ENCODE data around the gene MRGPRX3. TPM values are rescaled to one million over a fixed set of nuclear protein-coding genes. Genes with fewer than 3 reads are reported as not detected.

The MRGPRX3 gene
- total RNA-seq, 2 experiments from 2014 or later: not detected

DNA sequence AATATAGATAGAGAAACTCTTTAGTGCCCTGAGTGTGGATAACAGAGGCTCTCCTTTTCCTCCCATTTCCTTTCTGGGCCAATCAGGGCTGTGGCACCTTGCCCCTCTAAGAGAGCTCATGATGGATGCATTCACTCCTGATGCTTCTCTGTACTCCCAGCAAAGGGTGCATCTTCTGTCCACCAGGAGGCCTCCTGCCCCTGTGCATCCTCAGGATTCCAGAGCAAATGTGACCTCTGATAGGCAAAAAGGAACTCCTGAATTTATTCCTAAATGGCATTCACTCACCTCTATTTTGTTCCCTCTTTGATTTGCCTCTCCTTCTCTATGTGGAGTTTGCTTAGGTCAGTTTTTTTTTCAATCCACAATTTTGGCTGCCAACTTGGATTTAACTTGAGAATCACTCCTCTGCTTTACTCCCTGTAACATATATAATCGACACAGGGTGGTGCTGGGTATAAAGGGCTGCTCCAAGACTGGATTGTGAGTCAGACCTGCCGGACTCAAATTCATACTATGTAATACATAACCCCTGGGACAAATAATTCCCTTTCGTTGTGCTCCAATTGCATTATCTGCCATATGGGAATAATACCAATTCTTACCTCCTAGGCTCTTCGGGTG is 39.1 kb downstream of the MRGPRX3 start:
- peak; percentile 21 for DNase-seq
- intact Hi-C loops (cut with DNase I, micrococcal nuclease): no loop called here
- no peak for ATAC-seq
- H3K4me1 Mint-ChIP-seq: no peaks in the 10 kb centered on the region
- H3K36me3 Mint-ChIP-seq (ENCODE audit: low read depth): no peaks in the 10 kb centered on the region
- no peak overlapping the region for H3K27ac Mint-ChIP-seq
- POLR2A ChIA-PET: no interaction called here
- H3K9me3 Mint-ChIP-seq (ENCODE audit: low read depth): peaks cover 2% of the 10 kb centered on the region
- CTCF ChIA-PET: no interaction called here
- no peak overlapping the region for H3K4me3 Mint-ChIP-seq
- peaks cover 15% of the 10 kb centered on the region for H3K27me3 Mint-ChIP-seq

DNA sequence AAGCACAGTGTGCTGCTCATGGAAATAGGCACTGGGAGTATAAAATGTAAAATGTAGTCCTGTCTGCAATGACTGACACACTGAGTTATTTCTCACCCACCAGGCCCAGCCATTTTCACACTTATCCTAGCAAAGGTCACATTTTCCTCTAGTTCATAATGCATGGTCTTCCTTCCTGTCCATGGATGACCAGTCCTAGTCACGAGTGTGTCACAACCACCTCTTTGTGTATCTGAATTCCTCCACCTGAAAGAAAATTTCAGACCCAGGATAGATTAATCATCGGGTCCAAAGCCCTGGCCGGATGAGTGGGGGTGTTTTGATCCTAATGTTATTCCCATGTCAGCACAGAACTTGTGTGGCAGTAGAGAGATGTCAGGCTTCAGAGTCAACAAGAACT is 40.3 kb downstream of the MRGPRX3 start, which contains the start of gene MRGPRX4:
Gene MRGPRX4, plus strand, starts transcription at position 172 of the 400 bp plus-strand sequence. CDS start 420 bp downstream, outside the sequence.
- POLR2A ChIA-PET: no interaction called here

DNA sequence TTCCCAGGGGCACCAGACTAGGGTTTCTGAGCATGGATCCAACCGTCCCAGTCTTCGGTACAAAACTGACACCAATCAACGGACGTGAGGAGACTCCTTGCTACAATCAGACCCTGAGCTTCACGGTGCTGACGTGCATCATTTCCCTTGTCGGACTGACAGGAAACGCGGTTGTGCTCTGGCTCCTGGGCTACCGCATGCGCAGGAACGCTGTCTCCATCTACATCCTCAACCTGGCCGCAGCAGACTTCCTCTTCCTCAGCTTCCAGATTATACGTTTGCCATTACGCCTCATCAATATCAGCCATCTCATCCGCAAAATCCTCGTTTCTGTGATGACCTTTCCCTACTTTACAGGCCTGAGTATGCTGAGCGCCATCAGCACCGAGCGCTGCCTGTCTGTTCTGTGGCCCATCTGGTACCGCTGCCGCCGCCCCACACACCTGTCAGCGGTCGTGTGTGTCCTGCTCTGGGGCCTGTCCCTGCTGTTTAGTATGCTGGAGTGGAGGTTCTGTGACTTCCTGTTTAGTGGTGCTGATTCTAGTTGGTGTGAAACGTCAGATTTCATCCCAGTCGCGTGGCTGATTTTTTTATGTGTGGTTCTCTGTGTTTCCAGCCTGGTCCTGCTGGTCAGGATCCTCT is 41.0 kb downstream of the MRGPRX3 start:
- DNase-seq (no peak), ATAC-seq (no peak)
- no peaks in the 10 kb centered on the region for H3K9me3 Mint-ChIP-seq (ENCODE audit: low read depth)
- no peak overlapping the region for H3K27ac Mint-ChIP-seq
- H3K27me3 Mint-ChIP-seq: peaks cover 26% of the 10 kb centered on the region
- H3K4me3 Mint-ChIP-seq: no peak overlapping the region
- no peaks in the 10 kb centered on the region for H3K4me1 Mint-ChIP-seq
- no peaks in the 10 kb centered on the region for H3K36me3 Mint-ChIP-seq (ENCODE audit: low read depth)
- ChIA-PET CTCF (no interaction called here), POLR2A (no interaction called here)
- intact Hi-C loops (cut with DNase I, micrococcal nuclease): no loop called here

More for the DNA sequence above, 40.3 kb downstream of the MRGPRX3 start, which contains the start of gene MRGPRX4:
- H3K9me3 Mint-ChIP-seq (ENCODE audit: low read depth): no peaks in the 10 kb centered on the region
- no peak within 1 kb of the TSS for H3K4me3 Mint-ChIP-seq
- no peak for ATAC-seq
- H3K27me3 Mint-ChIP-seq: peaks cover 21% of the 10 kb centered on the region
- intact Hi-C loops (cut with DNase I, micrococcal nuclease): no loop called here
- H3K36me3 Mint-ChIP-seq (ENCODE audit: low read depth): no peaks in the 10 kb centered on the region
- DNase-seq: no peak
- H3K27ac Mint-ChIP-seq: no peak within 1 kb of the TSS
- CTCF ChIA-PET: no interaction called here
- no peaks in the 10 kb centered on the region for H3K4me1 Mint-ChIP-seq

Other genes with a start within 250 kb of the MRGPRX3 start
- gene SERGEF, start 119.5 kb upstream of the MRGPRX3 start, total RNA-seq: 10 to 100 TPM; 47.5 to 57.5 TPM
- under 1 TPM; 0.18 to 0.23 TPM for gene TPH1, start 86.3 kb upstream of the MRGPRX3 start, total RNA-seq
- gene SAAL1, start 26.5 kb upstream of the MRGPRX3 start, total RNA-seq: 10 to 100 TPM; 37.4 to 40.9 TPM
- gene MRGPRX4, start 40.3 kb downstream of the MRGPRX3 start, total RNA-seq: not detected
- gene SAA4, start 104.2 kb downstream of the MRGPRX3 start, total RNA-seq: not detected
- gene SAA2, start 116.1 kb downstream of the MRGPRX3 start, total RNA-seq: not detected
- gene SAA1, start 133.7 kb downstream of the MRGPRX3 start, total RNA-seq: not detected
- 10 to 100 TPM; 14.3 to 16.1 TPM for gene HPS5, start 189.6 kb downstream of the MRGPRX3 start, total RNA-seq
- gene GTF2H1, start 190.0 kb downstream of the MRGPRX3 start, total RNA-seq: 10 to 100 TPM; 48.2 to 57.9 TPM